ENCODE data around the gene CRACDL. TPM values are rescaled to one million over a fixed set of nuclear protein-coding genes. Genes with fewer than 3 reads are reported as not detected.

Gene CRACDL
- total RNA-seq, 1 experiment from 2014 or later, result 2.4 TPM

- POLR2A ChIA-PET, result no interaction called here
- H3K27ac ChIP-seq (ENCODE audit: low read length), result no peak overlapping the region
- no peaks in the 10 kb centered on the region for H3K9me3 ChIP-seq (ENCODE audit: control insufficient read depth, insufficient read depth, low read depth, low read length)
- no peak overlapping the region for H3K4me3 ChIP-seq (ENCODE audit: low read depth in 2 of 2, low read length in 2 of 2)
- no peak for TF ChIP-seq POLR2AphosphoS5 (IDR thresholded peaks at IDR 0.05; ENCODE audit: low read depth, low read length)
- no peak for TF ChIP-seq REST (IDR thresholded peaks at IDR 0.05; ENCODE audit: insufficient read depth in 1 of 2, low read depth in 2 of 2, low read length in 1 of 2)
- no peak for TF ChIP-seq CTCF (IDR thresholded peaks at IDR 0.05)
- TF ChIP-seq TCF7L2 (IDR thresholded peaks at IDR 0.05; ENCODE audit: low read depth, low read length), result no peak
- TF ChIP-seq SIN3A (IDR thresholded peaks at IDR 0.05; ENCODE audit: borderline replicate concordance, insufficient read depth, low read depth, low read length), result no peak
- no TSS peak for BruUV-seq (replicated peaks)
- no peaks in the 10 kb centered on the region for H3K36me3 ChIP-seq (ENCODE audit: control insufficient read depth, insufficient read depth, low read length)
- in situ Hi-C loops (cut with HindIII; ENCODE audit: low pct_unique_long_range_greater_than_20kb, low sequenced_read_pairs), result no loop called here
- no peak for DNase-seq (ENCODE audit: low read depth, low spot score)
- CTCF ChIA-PET, result no interaction called here
- intact Hi-C loops (cut with micrococcal nuclease; ENCODE audit: unreplicated experiment), result no loop called here
- 0 out of 2 replicates have a peak, but pooled peaks cover 9% of the 10 kb centered on the region for H3K27me3 ChIP-seq (ENCODE audit: control insufficient read depth, insufficient read depth, low read length)
- ATAC-seq, result no peak
- H3K4me1 ChIP-seq (ENCODE audit: control insufficient read depth, insufficient read depth, low read length), result no peaks in the 10 kb centered on the region
These were observed 13.1 kb upstream of the CRACDL start for GRCh38 chr2:98948956-98949739.

- intact Hi-C loops (cut with micrococcal nuclease; ENCODE audit: unreplicated experiment), result no loop called here
- CTCF ChIA-PET, result no interaction called here
- in situ Hi-C loops (cut with HindIII; ENCODE audit: low pct_unique_long_range_greater_than_20kb, low sequenced_read_pairs), result no loop called here
- H3K27me3 ChIP-seq (ENCODE audit: control insufficient read depth, insufficient read depth, low read length), result 0 out of 2 replicates have a peak, but pooled peaks cover 7% of the 10 kb centered on the region
- TF ChIP-seq CTCF (IDR thresholded peaks at IDR 0.05), result no peak
- H3K4me1 ChIP-seq (ENCODE audit: control insufficient read depth, insufficient read depth, low read length), result no peaks in the 10 kb centered on the region
- no peaks in the 10 kb centered on the region for H3K36me3 ChIP-seq (ENCODE audit: control insufficient read depth, insufficient read depth, low read length)
- DNase-seq (ENCODE audit: low read depth, low spot score) (no peak), ATAC-seq (no peak)
- BruUV-seq (replicated peaks), result no TSS peak
- H3K27ac ChIP-seq (ENCODE audit: low read length), result no peak overlapping the region
- POLR2A ChIA-PET, result no interaction called here
- no peak overlapping the region for H3K4me3 ChIP-seq (ENCODE audit: low read depth in 2 of 2, low read length in 2 of 2)
- no peaks in the 10 kb centered on the region for H3K9me3 ChIP-seq (ENCODE audit: control insufficient read depth, insufficient read depth, low read depth, low read length)
These were observed 11.5 kb upstream of the CRACDL start for GRCh38 chr2:98947554-98947953.

Measured in Panc1 (cell line).